ENCODE measurements around the gene CCDC97.

The CCDC97 gene

GRCh38 chr19:41351339-41352245 lies 41.6 kb downstream of the CCDC97 start:
- Mint-ChIP-seq H3K27me3 (no peaks in the 10 kb centered on the region), H3K4me3 (peak overlapping the region; percentile 98), H3K36me3 (peaks cover 9% of the 10 kb centered on the region), H3K27ac (peak overlapping the region; percentile 95), H3K4me1 (peaks cover 35% of the 10 kb centered on the region), H3K9me3 (no peaks in the 10 kb centered on the region)
- DNase-seq (ENCODE audit: low spot score in 2 of 2) (peak; percentile 82 to 89), ATAC-seq (ENCODE audit: low read depth) (peak; percentile 59)

DNA sequence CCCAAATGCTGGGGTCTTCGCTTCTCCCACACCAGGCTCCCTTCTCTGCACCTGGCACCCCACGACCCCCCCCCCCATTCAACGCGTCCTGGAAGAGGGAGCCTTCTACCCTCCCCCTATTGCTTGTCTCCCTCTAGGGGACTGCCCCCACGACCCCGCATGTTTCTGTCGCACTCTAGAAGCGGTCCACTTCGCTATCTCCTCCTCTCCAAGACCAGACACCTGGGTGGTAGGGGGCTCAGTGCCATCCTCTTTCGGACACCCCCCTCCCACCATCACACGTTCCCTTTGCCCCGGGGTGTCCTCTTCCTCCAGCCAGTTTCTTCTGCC lies 42.3 kb downstream of the CCDC97 start:
- Mint-ChIP-seq H3K36me3 (peaks cover 7% of the 10 kb centered on the region), H3K27ac (peak overlapping the region; percentile 95), H3K9me3 (no peaks in the 10 kb centered on the region), H3K4me3 (peak overlapping the region; percentile 98), H3K4me1 (peaks cover 37% of the 10 kb centered on the region), H3K27me3 (no peaks in the 10 kb centered on the region)
- no peak for DNase-seq (ENCODE audit: low spot score in 2 of 2)
- ATAC-seq (ENCODE audit: low read depth): no peak

GRCh38 chr19:41352609-41353465 lies 42.9 kb downstream of the CCDC97 start:
- DNase-seq (ENCODE audit: low spot score in 2 of 2) (peak; percentile 82 to 83), ATAC-seq (ENCODE audit: low read depth) (peak; percentile 28)
- Mint-ChIP-seq H3K36me3 (peaks cover 7% of the 10 kb centered on the region), H3K27me3 (no peaks in the 10 kb centered on the region), H3K4me1 (peaks cover 37% of the 10 kb centered on the region), H3K4me3 (peak overlapping the region; percentile 98), H3K27ac (peak overlapping the region; percentile 95), H3K9me3 (no peaks in the 10 kb centered on the region)

DNA sequence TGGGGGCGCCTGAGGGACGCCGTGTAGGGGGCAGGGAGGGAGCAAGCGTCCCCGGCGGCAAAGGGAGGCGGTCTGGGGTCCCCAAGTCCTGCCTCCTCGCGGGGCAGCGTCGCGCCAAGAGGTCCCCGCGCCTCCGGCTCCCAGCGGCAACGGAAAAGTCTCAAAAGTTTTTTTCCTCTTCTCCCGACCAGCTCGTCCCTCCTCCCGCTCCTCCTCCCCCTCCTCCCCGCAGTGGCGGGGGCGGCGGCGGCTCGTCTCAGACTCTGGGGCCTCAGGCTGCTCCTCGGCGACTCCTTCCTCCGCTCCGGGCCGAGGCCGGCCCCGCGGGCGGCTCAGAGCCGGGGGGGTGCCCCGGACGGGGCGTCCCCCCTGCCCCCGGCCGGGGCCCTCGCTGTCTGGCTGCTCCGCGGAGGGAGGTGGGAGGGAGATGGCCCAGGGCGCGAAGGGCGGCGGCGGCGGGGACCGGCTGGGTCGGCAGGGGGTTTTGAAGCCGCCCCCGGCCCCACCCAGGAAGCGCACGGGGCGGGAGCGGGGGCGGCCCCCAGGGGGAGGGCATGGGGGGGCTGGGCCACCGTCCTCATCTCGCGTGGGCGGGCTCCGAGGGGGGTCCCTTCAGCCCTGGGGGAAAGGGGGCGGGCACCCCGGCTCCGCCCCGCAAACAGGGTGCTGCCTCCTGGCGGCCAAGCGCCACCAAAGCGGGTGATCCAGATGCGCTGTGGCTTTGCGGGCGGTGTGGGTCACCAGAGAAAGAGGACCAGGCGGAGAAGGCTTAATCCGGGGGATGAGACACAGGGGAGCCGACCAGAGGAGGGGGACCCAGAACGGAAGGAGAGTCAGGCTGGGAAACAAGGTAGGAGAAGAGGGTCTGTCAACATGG lies 43.7 kb downstream of the CCDC97 start, which contains the start of gene TGFB1:
Gene TGFB1, minus strand, starts transcription at position 457 of the 877 bp plus-strand sequence. CDS start 878 bp downstream, outside the sequence.
- H3K9me3 Mint-ChIP-seq: no peaks in the 10 kb centered on the region
- peak within 1 kb of the TSS; percentile 95 for H3K27ac Mint-ChIP-seq
- peaks cover 34% of the 10 kb centered on the region for H3K4me1 Mint-ChIP-seq
- DNase-seq (ENCODE audit: low spot score in 2 of 2) (peak; percentile 93), ATAC-seq (ENCODE audit: low read depth) (peak; percentile 64)
- peak within 1 kb of the TSS; percentile 98 for H3K4me3 Mint-ChIP-seq
- peaks cover 3% of the 10 kb centered on the region for H3K36me3 Mint-ChIP-seq
- H3K27me3 Mint-ChIP-seq: no peaks in the 10 kb centered on the region

DNA sequence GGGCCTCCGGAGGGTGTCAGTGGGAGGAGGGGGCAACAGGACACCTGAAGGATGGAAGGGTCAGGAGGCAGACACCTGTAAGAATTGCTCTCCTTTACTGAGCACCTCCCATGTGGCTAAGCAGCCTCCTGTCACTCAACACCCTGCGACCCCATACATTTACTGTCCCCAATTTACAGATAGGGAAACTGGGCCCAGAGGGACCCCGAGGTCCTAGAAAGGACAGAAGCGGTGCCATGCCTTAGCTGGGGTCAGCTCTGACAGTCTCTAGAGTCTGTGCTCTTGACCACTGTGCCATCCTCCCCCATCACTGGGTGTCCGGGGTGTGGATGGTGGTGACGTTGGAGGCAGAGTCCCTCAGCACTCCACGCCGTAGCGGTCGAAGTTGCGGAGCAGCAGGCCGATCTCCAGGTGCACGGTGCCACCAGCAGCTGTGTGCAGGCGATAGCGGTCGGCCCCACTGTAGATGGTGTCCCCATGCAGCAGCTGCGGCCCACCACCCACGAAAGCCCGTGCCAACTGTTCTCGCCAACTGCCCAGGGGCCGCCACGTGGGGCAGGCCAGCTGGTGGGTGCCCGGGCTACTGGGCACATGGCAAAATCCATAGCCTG lies 44.5 kb downstream of the CCDC97 start:
- Mint-ChIP-seq H3K4me1 (peaks cover 26% of the 10 kb centered on the region), H3K4me3 (peak overlapping the region; percentile 68), H3K27me3 (no peaks in the 10 kb centered on the region), H3K9me3 (no peaks in the 10 kb centered on the region), H3K36me3 (no peaks in the 10 kb centered on the region), H3K27ac (peak overlapping the region; percentile 95)
- DNase-seq (ENCODE audit: low spot score in 2 of 2): no peak
- ATAC-seq (ENCODE audit: low read depth): no peak

- no peak for DNase-seq (ENCODE audit: low spot score in 2 of 2)
- Mint-ChIP-seq H3K4me1 (peaks cover 27% of the 10 kb centered on the region), H3K4me3 (peak overlapping the region; percentile 1), H3K27ac (peak overlapping the region; percentile 42), H3K36me3 (no peaks in the 10 kb centered on the region), H3K9me3 (no peaks in the 10 kb centered on the region), H3K27me3 (no peaks in the 10 kb centered on the region)
- ATAC-seq (ENCODE audit: low read depth): no peak
These were observed 45.1 kb downstream of the CCDC97 start for GRCh38 chr19:41355035-41355434.

GRCh38 chr19:41355802-41356201 lies 45.8 kb downstream of the CCDC97 start:
- DNase-seq (ENCODE audit: low spot score in 2 of 2): no peak
- H3K27ac Mint-ChIP-seq: peak overlapping the region; percentile 42
- H3K27me3 Mint-ChIP-seq: no peaks in the 10 kb centered on the region
- H3K4me3 Mint-ChIP-seq: no peak overlapping the region
- ATAC-seq (ENCODE audit: low read depth): no peak
- peaks cover 23% of the 10 kb centered on the region for H3K4me1 Mint-ChIP-seq
- no peaks in the 10 kb centered on the region for H3K9me3 Mint-ChIP-seq
- H3K36me3 Mint-ChIP-seq: no peaks in the 10 kb centered on the region

GRCh38 chr19:41356984-41357739 lies 47.2 kb downstream of the CCDC97 start:
- DNase-seq (ENCODE audit: low spot score in 2 of 2) (no peak), ATAC-seq (ENCODE audit: low read depth) (no peak)
- Mint-ChIP-seq H3K27me3 (no peaks in the 10 kb centered on the region), H3K27ac (peak overlapping the region; percentile 17), H3K4me1 (peaks cover 17% of the 10 kb centered on the region), H3K36me3 (no peaks in the 10 kb centered on the region), H3K9me3 (no peaks in the 10 kb centered on the region), H3K4me3 (no peak overlapping the region)

DNA sequence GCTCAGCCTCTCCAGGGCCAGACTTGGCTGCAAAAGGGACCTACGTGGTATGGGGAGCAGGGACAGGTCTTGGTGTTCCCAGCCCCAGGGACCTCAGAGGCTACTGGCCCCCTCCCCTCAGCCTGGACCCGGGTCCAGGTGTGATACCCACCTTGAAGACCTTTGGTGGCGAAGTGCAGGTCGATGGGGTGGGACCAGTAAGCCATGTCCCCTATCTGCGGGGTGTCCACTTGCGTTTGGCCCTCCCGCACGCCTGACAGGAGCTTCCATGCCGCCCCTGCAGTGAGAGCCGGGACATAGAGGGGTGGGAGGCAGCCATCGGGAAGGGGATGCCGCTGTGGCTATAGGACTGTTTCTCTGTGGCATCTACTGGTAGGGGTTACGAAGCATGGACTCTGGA lies 47.8 kb downstream of the CCDC97 start:
- Mint-ChIP-seq H3K4me1 (peaks cover 20% of the 10 kb centered on the region), H3K27me3 (no peaks in the 10 kb centered on the region), H3K27ac (peak overlapping the region; percentile 17), H3K36me3 (no peaks in the 10 kb centered on the region), H3K4me3 (no peak overlapping the region), H3K9me3 (no peaks in the 10 kb centered on the region)
- ATAC-seq (ENCODE audit: low read depth) (no peak), DNase-seq (ENCODE audit: low spot score in 2 of 2) (no peak)

DNA sequence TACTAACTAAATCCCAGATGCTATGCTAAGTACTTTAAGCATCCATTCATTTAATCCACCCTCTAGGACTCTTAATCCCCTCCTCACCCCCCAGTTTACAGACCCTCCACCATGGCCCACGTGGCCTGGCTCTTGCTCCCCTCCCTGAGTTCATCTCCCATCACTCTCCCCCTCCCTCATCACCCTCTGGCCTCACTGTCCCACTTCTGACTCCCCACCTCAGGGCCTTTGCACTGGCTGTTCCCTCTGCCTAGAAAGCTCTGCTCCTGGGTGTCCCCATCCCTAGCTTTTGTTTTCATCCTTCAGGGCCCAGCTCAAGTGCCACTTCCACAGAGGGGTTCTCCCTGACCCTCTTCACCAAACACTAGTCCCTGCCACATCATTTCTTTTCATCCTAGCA lies 49.8 kb downstream of the CCDC97 start:
- DNase-seq (ENCODE audit: low spot score in 2 of 2): no peak
- H3K9me3 Mint-ChIP-seq: no peaks in the 10 kb centered on the region
- no peak for ATAC-seq (ENCODE audit: low read depth)
- H3K27ac Mint-ChIP-seq: no peak overlapping the region
- H3K27me3 Mint-ChIP-seq: no peaks in the 10 kb centered on the region
- no peaks in the 10 kb centered on the region for H3K36me3 Mint-ChIP-seq
- peaks cover 26% of the 10 kb centered on the region for H3K4me1 Mint-ChIP-seq
- H3K4me3 Mint-ChIP-seq: no peak overlapping the region

DNA sequence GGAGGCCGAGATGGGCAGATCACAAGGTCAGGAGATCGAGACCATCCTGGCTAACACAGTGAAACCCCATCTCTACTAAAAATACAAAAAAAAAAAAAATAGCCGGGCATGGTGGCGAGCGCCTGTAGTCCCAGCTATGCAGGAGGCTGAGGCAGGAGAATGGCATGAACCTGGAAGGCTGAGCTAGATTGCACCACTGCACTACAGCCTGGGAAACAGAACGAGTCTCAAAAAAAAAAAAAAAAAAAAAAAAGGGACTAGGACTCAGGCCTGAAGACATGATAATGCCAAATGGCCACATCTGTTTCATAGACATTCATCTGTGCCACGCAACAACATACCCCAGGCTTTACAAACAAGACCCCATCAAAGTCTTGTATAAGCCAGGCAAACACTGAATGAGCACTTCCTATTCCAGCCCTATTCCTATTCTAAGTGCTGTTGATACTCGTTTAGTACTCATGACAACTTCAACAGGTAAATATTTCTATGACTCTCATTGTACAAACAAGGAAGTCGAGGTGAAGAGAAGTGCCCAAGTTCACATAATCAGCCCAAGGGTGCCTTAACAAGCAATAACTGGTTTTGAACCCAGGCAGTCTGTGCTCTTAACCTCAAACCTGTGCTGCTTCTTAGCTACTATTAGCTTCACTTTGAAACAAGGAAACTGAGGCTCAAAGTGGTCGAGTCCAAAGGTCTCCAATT lies 52.3 kb downstream of the CCDC97 start:
- no peaks in the 10 kb centered on the region for H3K36me3 Mint-ChIP-seq
- no peak for ATAC-seq (ENCODE audit: low read depth)
- no peak for DNase-seq (ENCODE audit: low spot score in 2 of 2)
- no peaks in the 10 kb centered on the region for H3K9me3 Mint-ChIP-seq
- peak overlapping the region; percentile 92 for H3K4me3 Mint-ChIP-seq
- H3K27ac Mint-ChIP-seq: peak overlapping the region; percentile 99
- peaks cover 17% of the 10 kb centered on the region for H3K4me1 Mint-ChIP-seq
- no peaks in the 10 kb centered on the region for H3K27me3 Mint-ChIP-seq

GRCh38 chr19:41363371-41363752 lies 53.4 kb downstream of the CCDC97 start:
- Mint-ChIP-seq H3K27me3 (no peaks in the 10 kb centered on the region), H3K27ac (peak overlapping the region; percentile 99), H3K9me3 (no peaks in the 10 kb centered on the region), H3K4me1 (peaks cover 16% of the 10 kb centered on the region), H3K4me3 (peak overlapping the region; percentile 92), H3K36me3 (no peaks in the 10 kb centered on the region)
- ATAC-seq (ENCODE audit: low read depth) (no peak), DNase-seq (ENCODE audit: low spot score in 2 of 2) (no peak)
